ENCODE measurements around the gene FALEC.

The FALEC gene

GRCh38 chr1:150484431-150484830, 31.1 kb upstream of the FALEC start:
- DNase-seq, result no peak
- H3K36me3 ChIP-seq, result peaks cover 15% of the 10 kb centered on the region
- H3K4me3 ChIP-seq (ENCODE audit: low read depth, low read length), result no peak overlapping the region
- TF ChIP-seq, protein P1, sequence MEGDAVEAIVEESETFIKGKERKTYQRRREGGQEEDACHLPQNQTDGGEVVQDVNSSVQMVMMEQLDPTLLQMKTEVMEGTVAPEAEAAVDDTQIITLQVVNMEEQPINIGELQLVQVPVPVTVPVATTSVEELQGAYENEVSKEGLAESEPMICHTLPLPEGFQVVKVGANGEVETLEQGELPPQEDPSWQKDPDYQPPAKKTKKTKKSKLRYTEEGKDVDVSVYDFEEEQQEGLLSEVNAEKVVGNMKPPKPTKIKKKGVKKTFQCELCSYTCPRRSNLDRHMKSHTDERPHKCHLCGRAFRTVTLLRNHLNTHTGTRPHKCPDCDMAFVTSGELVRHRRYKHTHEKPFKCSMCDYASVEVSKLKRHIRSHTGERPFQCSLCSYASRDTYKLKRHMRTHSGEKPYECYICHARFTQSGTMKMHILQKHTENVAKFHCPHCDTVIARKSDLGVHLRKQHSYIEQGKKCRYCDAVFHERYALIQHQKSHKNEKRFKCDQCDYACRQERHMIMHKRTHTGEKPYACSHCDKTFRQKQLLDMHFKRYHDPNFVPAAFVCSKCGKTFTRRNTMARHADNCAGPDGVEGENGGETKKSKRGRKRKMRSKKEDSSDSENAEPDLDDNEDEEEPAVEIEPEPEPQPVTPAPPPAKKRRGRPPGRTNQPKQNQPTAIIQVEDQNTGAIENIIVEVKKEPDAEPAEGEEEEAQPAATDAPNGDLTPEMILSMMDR (IDR thresholded peaks at IDR 0.05; ENCODE audit: low read depth, low read length), result no peak
- no peaks in the 10 kb centered on the region for H3K9me3 ChIP-seq (ENCODE audit: severe bottlenecking)
- H3K27me3 ChIP-seq (ENCODE audit: insufficient read depth, low read depth, severe bottlenecking), result no peaks in the 10 kb centered on the region
- H3K27ac ChIP-seq, result no peak overlapping the region

DNA sequence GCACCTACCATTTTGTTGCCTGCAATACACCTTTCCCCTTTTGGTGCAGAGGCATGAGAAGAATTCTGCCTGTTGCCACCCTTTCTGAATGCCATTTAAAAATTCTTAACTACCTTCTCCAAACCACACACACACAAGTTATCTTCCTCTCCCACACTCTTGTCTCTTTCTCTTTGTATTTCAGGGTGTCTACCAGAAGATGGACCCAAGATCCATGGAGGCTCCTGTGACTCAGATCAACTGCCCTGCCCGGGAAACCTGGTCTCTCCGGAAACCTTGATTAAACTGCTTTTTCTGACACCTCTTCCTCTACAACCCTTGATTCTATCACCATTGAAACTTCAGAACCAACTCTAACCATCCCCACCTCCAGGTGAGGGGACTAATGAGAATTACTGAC, 30.7 kb upstream of the FALEC start:
- Histone ChIP-seq H3K9me3 (ENCODE audit: severe bottlenecking) (no peaks in the 10 kb centered on the region), H3K27me3 (ENCODE audit: insufficient read depth, low read depth, severe bottlenecking) (no peaks in the 10 kb centered on the region), H3K27ac (no peak overlapping the region), H3K36me3 (peaks cover 19% of the 10 kb centered on the region), H3K4me3 (ENCODE audit: low read depth, low read length) (no peak overlapping the region)
- TF ChIP-seq, protein P1 (IDR thresholded peaks at IDR 0.05; ENCODE audit: low read depth, low read length), result peak; percentile 60
- peak; percentile 43 for DNase-seq

GRCh38 chr1:150486966-150487762, 28.4 kb upstream of the FALEC start, which contains the start of gene TARS2:
Gene TARS2 (plus strand): TSS chr1:150487419. CDS start chr1:150487451, 32 bp downstream.
- TF ChIP-seq, protein P1 (IDR thresholded peaks at IDR 0.05; ENCODE audit: low read depth, low read length), result 0 out of 2 replicates have a peak, but pooled peaks have one; percentile 8
- H3K4me3 ChIP-seq (ENCODE audit: low read depth, low read length), result peak within 1 kb of the TSS; percentile 85
- DNase-seq, result peak; percentile 100
- no peaks in the 10 kb centered on the region for H3K9me3 ChIP-seq (ENCODE audit: severe bottlenecking)
- H3K27me3 ChIP-seq (ENCODE audit: insufficient read depth, low read depth, severe bottlenecking), result no peaks in the 10 kb centered on the region
- H3K36me3 ChIP-seq, result peaks cover 39% of the 10 kb centered on the region
- H3K27ac ChIP-seq, result peak within 1 kb of the TSS; percentile 88

DNA sequence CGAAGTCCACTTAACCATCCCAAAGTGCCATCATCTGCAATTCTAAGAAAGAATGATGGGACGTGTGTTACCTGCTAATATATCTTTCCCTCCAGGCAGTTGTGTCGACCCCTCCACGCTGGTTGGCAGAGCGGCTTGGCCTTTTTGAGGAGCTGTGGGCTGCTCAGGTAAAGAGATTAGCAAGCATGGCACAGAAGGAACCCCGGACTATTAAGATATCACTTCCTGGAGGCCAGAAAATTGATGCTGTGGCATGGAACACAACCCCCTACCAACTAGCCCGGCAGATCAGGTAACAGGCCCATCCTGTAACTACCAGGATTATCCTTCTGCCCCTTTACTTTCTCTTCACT, 27.8 kb upstream of the FALEC start:
- peaks cover 45% of the 10 kb centered on the region for H3K36me3 ChIP-seq
- H3K9me3 ChIP-seq (ENCODE audit: severe bottlenecking), result no peaks in the 10 kb centered on the region
- TF ChIP-seq, protein P1 (IDR thresholded peaks at IDR 0.05; ENCODE audit: low read depth, low read length), result no peak
- no peak for DNase-seq
- peak overlapping the region; percentile 85 for H3K4me3 ChIP-seq (ENCODE audit: low read depth, low read length)
- H3K27ac ChIP-seq, result peak overlapping the region; percentile 88
- H3K27me3 ChIP-seq (ENCODE audit: insufficient read depth, low read depth, severe bottlenecking), result no peaks in the 10 kb centered on the region

GRCh38 chr1:150493175-150493574, 22.4 kb upstream of the FALEC start:
- TF ChIP-seq, protein P1 (IDR thresholded peaks at IDR 0.05; ENCODE audit: low read depth, low read length), result no peak
- no peaks in the 10 kb centered on the region for H3K9me3 ChIP-seq (ENCODE audit: severe bottlenecking)
- no peaks in the 10 kb centered on the region for H3K27me3 ChIP-seq (ENCODE audit: insufficient read depth, low read depth, severe bottlenecking)
- peaks cover 92% of the 10 kb centered on the region for H3K36me3 ChIP-seq
- no peak overlapping the region for H3K27ac ChIP-seq
- H3K4me3 ChIP-seq (ENCODE audit: low read depth, low read length), result no peak overlapping the region
- DNase-seq, result no peak
